ENCODE measurements around the gene PARP12.

Gene PARP12, protein sequence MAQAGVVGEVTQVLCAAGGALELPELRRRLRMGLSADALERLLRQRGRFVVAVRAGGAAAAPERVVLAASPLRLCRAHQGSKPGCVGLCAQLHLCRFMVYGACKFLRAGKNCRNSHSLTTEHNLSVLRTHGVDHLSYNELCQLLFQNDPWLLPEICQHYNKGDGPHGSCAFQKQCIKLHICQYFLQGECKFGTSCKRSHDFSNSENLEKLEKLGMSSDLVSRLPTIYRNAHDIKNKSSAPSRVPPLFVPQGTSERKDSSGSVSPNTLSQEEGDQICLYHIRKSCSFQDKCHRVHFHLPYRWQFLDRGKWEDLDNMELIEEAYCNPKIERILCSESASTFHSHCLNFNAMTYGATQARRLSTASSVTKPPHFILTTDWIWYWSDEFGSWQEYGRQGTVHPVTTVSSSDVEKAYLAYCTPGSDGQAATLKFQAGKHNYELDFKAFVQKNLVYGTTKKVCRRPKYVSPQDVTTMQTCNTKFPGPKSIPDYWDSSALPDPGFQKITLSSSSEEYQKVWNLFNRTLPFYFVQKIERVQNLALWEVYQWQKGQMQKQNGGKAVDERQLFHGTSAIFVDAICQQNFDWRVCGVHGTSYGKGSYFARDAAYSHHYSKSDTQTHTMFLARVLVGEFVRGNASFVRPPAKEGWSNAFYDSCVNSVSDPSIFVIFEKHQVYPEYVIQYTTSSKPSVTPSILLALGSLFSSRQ

DNA sequence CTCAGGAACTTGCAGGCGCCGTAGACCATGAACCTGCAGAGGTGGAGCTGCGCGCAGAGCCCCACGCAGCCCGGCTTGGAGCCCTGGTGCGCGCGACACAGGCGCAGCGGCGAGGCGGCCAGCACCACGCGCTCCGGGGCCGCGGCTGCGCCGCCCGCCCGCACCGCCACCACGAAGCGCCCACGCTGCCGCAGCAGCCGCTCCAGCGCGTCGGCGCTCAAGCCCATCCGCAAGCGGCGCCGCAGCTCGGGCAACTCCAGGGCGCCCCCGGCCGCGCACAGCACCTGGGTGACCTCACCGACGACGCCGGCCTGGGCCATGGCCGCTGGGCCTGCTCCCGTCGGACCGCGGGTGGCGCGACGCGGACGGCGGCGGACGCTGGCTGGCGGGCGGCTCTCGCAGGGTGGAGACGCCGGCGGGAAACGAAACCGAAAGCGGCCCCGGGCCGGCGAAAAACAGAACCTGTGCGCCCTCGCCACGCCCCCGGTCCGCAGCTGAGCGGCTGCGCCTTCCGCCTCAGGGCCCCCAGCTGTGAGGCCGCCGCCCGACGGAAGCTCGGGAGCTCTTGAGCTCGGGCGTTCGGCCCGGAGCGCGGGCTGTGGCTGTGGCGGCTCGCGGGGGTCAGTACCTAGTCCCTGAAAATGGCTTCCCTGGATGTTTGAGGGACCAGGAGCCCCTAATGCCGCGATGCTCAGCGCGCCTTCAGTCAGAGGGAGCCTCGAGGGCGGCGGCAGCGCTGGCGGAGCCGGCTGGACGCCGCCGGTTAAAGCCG is at the start of gene PARP12:
PARP12 (minus strand) TSS at position 424 of the 772 bp plus-strand sequence; CDS start at position 320, 104 bp downstream.
- TF ChIP-seq, protein P1, sequence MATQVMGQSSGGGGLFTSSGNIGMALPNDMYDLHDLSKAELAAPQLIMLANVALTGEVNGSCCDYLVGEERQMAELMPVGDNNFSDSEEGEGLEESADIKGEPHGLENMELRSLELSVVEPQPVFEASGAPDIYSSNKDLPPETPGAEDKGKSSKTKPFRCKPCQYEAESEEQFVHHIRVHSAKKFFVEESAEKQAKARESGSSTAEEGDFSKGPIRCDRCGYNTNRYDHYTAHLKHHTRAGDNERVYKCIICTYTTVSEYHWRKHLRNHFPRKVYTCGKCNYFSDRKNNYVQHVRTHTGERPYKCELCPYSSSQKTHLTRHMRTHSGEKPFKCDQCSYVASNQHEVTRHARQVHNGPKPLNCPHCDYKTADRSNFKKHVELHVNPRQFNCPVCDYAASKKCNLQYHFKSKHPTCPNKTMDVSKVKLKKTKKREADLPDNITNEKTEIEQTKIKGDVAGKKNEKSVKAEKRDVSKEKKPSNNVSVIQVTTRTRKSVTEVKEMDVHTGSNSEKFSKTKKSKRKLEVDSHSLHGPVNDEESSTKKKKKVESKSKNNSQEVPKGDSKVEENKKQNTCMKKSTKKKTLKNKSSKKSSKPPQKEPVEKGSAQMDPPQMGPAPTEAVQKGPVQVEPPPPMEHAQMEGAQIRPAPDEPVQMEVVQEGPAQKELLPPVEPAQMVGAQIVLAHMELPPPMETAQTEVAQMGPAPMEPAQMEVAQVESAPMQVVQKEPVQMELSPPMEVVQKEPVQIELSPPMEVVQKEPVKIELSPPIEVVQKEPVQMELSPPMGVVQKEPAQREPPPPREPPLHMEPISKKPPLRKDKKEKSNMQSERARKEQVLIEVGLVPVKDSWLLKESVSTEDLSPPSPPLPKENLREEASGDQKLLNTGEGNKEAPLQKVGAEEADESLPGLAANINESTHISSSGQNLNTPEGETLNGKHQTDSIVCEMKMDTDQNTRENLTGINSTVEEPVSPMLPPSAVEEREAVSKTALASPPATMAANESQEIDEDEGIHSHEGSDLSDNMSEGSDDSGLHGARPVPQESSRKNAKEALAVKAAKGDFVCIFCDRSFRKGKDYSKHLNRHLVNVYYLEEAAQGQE (IDR thresholded peaks at IDR 0.05; ENCODE audit: low read depth): no peak
- TF ChIP-seq RAD21 (IDR thresholded peaks at IDR 0.05; ENCODE audit: low read depth) (no peak), TEAD4 (IDR thresholded peaks at IDR 0.05) (no peak), EP300 (IDR thresholded peaks at IDR 0.05; ENCODE audit: borderline replicate concordance) (no peak), EGR1 (IDR thresholded peaks at IDR 0.05) (no peak), FOXM1 (IDR thresholded peaks at IDR 0.05; ENCODE audit: borderline replicate concordance, low read depth) (no peak), ZBTB7A (IDR thresholded peaks at IDR 0.05; ENCODE audit: low read depth) (0 out of 2 replicates have a peak, but pooled peaks have one; percentile 35), TAF1 (IDR thresholded peaks at IDR 0.05; ENCODE audit: low read depth) (no peak), CREB1 (IDR thresholded peaks at IDR 0.05; ENCODE audit: low read depth) (no peak), CEBPB (IDR thresholded peaks at IDR 0.05) (no peak), NFIC (IDR thresholded peaks at IDR 0.05) (no peak), YY1 (IDR thresholded peaks at IDR 0.05; ENCODE audit: low read depth) (0 out of 2 replicates have a peak, but pooled peaks have one; percentile 21), TCF12 (IDR thresholded peaks at IDR 0.05; ENCODE audit: low read depth) (no peak)
- TF ChIP-seq, protein P2, sequence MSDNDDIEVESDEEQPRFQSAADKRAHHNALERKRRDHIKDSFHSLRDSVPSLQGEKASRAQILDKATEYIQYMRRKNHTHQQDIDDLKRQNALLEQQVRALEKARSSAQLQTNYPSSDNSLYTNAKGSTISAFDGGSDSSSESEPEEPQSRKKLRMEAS (IDR thresholded peaks at IDR 0.05): peak; percentile 40
- TF ChIP-seq, protein P3, sequence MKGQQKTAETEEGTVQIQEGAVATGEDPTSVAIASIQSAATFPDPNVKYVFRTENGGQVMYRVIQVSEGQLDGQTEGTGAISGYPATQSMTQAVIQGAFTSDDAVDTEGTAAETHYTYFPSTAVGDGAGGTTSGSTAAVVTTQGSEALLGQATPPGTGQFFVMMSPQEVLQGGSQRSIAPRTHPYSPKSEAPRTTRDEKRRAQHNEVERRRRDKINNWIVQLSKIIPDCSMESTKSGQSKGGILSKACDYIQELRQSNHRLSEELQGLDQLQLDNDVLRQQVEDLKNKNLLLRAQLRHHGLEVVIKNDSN (IDR thresholded peaks at IDR 0.05): no peak

DNA sequence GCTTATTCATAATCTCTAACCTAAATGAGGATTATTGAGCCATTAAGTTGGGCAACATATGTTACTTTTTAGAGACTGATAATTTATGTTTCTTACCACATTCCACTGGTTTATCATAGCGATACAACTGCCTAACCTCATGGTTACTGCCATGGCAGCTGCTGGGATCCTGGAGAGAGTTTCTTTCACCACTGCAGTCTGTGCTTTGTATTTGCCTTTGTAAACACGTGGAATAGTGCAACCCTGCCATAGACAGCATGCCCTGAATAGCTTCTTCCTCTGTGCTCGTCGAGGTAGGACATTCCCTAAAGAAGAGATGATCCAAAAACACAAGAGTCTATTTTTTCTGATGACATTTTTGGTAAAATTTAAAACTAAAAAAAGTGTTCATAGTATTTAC is 33.7 kb upstream of the PARP12 start:
- no peak for TF ChIP-seq EGR1 (IDR thresholded peaks at IDR 0.05)
- no peak for TF ChIP-seq CREB1 (IDR thresholded peaks at IDR 0.05; ENCODE audit: low read depth)
- TF ChIP-seq CEBPB (IDR thresholded peaks at IDR 0.05): no peak
- no peak for TF ChIP-seq TCF12 (IDR thresholded peaks at IDR 0.05; ENCODE audit: low read depth)
- TF ChIP-seq, protein P2 (IDR thresholded peaks at IDR 0.05): no peak
- no peak for TF ChIP-seq TEAD4 (IDR thresholded peaks at IDR 0.05)
- TF ChIP-seq EP300 (IDR thresholded peaks at IDR 0.05; ENCODE audit: borderline replicate concordance): no peak
- TF ChIP-seq ZBTB7A (IDR thresholded peaks at IDR 0.05; ENCODE audit: low read depth): no peak
- TF ChIP-seq TAF1 (IDR thresholded peaks at IDR 0.05; ENCODE audit: low read depth): no peak
- TF ChIP-seq, protein P3 (IDR thresholded peaks at IDR 0.05): no peak
- no peak for TF ChIP-seq NFIC (IDR thresholded peaks at IDR 0.05)

DNA sequence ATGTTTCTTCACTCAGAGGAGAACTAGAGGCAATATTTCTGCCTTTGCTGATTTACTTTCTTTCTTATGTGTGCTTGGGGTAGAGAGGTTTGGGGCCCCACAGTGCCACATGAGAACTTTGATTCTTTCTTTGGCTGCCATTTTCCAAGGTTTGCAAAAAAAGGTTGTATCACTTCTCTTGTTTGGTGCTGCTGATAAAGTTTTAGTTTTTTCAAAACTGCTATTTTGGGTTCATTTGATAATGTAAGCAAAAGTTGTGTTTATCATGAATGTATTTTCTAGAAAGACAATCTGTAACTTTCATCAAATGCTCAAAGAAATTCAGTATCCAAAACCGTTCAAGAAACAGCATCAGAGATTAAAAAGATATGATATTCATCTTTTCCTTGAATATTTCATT is 30.6 kb upstream of the PARP12 start:
- no peak for TF ChIP-seq RAD21 (IDR thresholded peaks at IDR 0.05; ENCODE audit: low read depth)
- TF ChIP-seq TCF12 (IDR thresholded peaks at IDR 0.05; ENCODE audit: low read depth): no peak
- TF ChIP-seq, protein P3 (IDR thresholded peaks at IDR 0.05): no peak
- TF ChIP-seq ZBTB7A (IDR thresholded peaks at IDR 0.05; ENCODE audit: low read depth): no peak
- TF ChIP-seq EP300 (IDR thresholded peaks at IDR 0.05; ENCODE audit: borderline replicate concordance): no peak
- no peak for TF ChIP-seq CEBPB (IDR thresholded peaks at IDR 0.05)
- TF ChIP-seq EGR1 (IDR thresholded peaks at IDR 0.05): no peak
- TF ChIP-seq TAF1 (IDR thresholded peaks at IDR 0.05; ENCODE audit: low read depth): no peak
- TF ChIP-seq CREB1 (IDR thresholded peaks at IDR 0.05; ENCODE audit: low read depth): no peak
- TF ChIP-seq YY1 (IDR thresholded peaks at IDR 0.05; ENCODE audit: low read depth): no peak
- TF ChIP-seq, protein P1 (IDR thresholded peaks at IDR 0.05; ENCODE audit: low read depth): no peak
- TF ChIP-seq, protein P2 (IDR thresholded peaks at IDR 0.05): no peak
- TF ChIP-seq NFIC (IDR thresholded peaks at IDR 0.05): no peak
- no peak for TF ChIP-seq TEAD4 (IDR thresholded peaks at IDR 0.05)
- TF ChIP-seq FOXM1 (IDR thresholded peaks at IDR 0.05; ENCODE audit: borderline replicate concordance, low read depth): no peak
